GM12878 (cell line): ENCODE measurements around the gene SELENOP.

Experiments used
- HDAC6 ChIP-seq: fragments of 200-600 bp; sonication (generic); IDR thresholded peaks from one replicate; pipeline ENCODE4 v1.8.0; 2017; ENCODE audit warnings: antibody characterized with exemption; ENCODE audit not compliant: unreplicated experiment
- NR2C2 ChIP-seq: IDR thresholded peaks from 2 replicates; pipeline ENCODE4 v1.6.1; 2011; ENCODE audit warnings: borderline replicate concordance, low read depth; ENCODE audit not compliant: control insufficient read depth, insufficient read length
- POLR2A ChIP-seq: IDR thresholded peaks from 2 replicates; pipeline ENCODE4 v1.6.1; 2011; ENCODE audit warnings: low read depth, mild to moderate bottlenecking, low read length
- POLR2AphosphoS2 ChIP-seq: IDR thresholded peaks from 2 replicates; pipeline ENCODE4 v1.6.1; 2011; ENCODE audit warnings: low read depth, mild to moderate bottlenecking, low read length, improper control_type of control experiment, moderate library complexity
- POLR2AphosphoS5 ChIP-seq: IDR thresholded peaks from 2 replicates; pipeline ENCODE4 v1.6.1; 2011; ENCODE audit warnings: mild to moderate bottlenecking, low read length, inconsistent platforms
- RFX5 ChIP-seq: IDR thresholded peaks from 2 replicates; pipeline ENCODE4 v1.6.1; 2011; ENCODE audit warnings: low read depth, low read length, improper control_type of control experiment
- SMAD1 ChIP-seq: fragments of 450-650 bp; IDR thresholded peaks from 2 replicates; pipeline ENCODE4 v1.6.1; 2018; ENCODE audit warnings: mild to moderate bottlenecking, low read depth; ENCODE audit not compliant: partially characterized antibody
- TF ChIP-seq, protein P1 (sequence below), 3 experiments: IDR thresholded peaks in 2 of 3; conservative IDR thresholded peaks in 1 of 3; 2 replicates each; pipeline ENCODE4 v1.5.1; 2011; ENCODE audit warnings: low read depth in 3 of 3, low read length in 3 of 3, mild to moderate bottlenecking in 3 of 3, control low read depth in 2 of 3, moderate library complexity in 2 of 3, inconsistent platforms in 1 of 3, mixed read lengths in 1 of 3; ENCODE audit not compliant: control insufficient read depth in 2 of 3, insufficient read depth in 1 of 3; ENCODE audit errors: extremely low read depth in 1 of 3

DNA sequence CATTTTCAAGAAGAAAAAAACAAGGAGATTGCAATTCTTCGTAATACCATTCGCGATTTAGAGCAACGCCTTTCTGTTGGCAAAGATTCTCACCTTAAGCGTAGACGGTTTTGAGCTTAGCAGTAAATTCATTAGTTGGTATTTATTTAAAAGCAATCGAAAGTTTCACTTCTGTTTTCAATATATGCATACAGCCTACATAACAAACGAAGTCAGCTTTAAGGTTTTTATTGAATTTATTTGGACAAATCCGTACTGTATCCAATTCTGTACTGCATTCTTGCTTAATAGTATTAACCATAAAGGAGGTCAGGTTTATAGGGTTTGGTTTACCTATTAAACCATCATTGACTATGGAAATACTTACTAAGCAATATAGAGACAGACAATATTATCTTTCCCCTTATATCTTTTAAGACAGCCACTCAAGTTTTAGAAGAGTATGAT is 12.0 kb downstream of the SELENOP start:
- TF ChIP-seq SMAD1 (no peak), POLR2A (no peak), RFX5 (no peak), HDAC6 (no peak), POLR2AphosphoS2 (no peak), POLR2AphosphoS5 (no peak), NR2C2 (no peak)
- TF ChIP-seq, protein P1, sequence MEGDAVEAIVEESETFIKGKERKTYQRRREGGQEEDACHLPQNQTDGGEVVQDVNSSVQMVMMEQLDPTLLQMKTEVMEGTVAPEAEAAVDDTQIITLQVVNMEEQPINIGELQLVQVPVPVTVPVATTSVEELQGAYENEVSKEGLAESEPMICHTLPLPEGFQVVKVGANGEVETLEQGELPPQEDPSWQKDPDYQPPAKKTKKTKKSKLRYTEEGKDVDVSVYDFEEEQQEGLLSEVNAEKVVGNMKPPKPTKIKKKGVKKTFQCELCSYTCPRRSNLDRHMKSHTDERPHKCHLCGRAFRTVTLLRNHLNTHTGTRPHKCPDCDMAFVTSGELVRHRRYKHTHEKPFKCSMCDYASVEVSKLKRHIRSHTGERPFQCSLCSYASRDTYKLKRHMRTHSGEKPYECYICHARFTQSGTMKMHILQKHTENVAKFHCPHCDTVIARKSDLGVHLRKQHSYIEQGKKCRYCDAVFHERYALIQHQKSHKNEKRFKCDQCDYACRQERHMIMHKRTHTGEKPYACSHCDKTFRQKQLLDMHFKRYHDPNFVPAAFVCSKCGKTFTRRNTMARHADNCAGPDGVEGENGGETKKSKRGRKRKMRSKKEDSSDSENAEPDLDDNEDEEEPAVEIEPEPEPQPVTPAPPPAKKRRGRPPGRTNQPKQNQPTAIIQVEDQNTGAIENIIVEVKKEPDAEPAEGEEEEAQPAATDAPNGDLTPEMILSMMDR (IDR thresholded peaks at IDR 0.05 in 2 of 3, conservative IDR thresholded peaks at IDR 0.05 in 1 of 3; ENCODE audit: control insufficient read depth in 2 of 3, extremely low read depth in 1 of 3, insufficient read depth in 1 of 3, low read depth in 3 of 3, low read length in 3 of 3): no peak
